RPMI8226 (cell line): ENCODE results near the gene MAST4.
A peak's percentile ranks its signal among the peaks of the same experiment; 100 is the strongest.
"Not testable (repeated sequence)": the region's sequence is repeated elsewhere in the genome, so short reads cannot be mapped to it uniquely, and the experiment has no call there.

Experiments used
- DNase-seq: peaks from one replicate; pipeline ENCODE4 v3.0.0-alpha.2; 2015

The MAST4 gene

GRCh38 chr5:66747607-66748006 lies 151.4 kb downstream of the MAST4 start:
- no peak for DNase-seq

GRCh38 chr5:66752668-66753067 lies 156.5 kb downstream of the MAST4 start:
- not testable (repeated sequence) for DNase-seq

GRCh38 chr5:66757219-66757833 lies 161.1 kb downstream of the MAST4 start:
- peak; percentile 60 for DNase-seq

- no peak for DNase-seq
Measured at GRCh38 chr5:66757834-66758371, 161.7 kb downstream of the MAST4 start.

- no peak for DNase-seq
Measured at GRCh38 chr5:66769030-66769733, 173.0 kb downstream of the MAST4 start.

- no peak for DNase-seq
Measured at GRCh38 chr5:66769839-66770617, 173.8 kb downstream of the MAST4 start.

GRCh38 chr5:66777868-66778267 lies 181.7 kb downstream of the MAST4 start:
- no peak for DNase-seq

- no peak for DNase-seq
Measured at GRCh38 chr5:66779528-66779927, 183.3 kb downstream of the MAST4 start.

GRCh38 chr5:66788556-66788955 lies 192.4 kb downstream of the MAST4 start:
- DNase-seq: no peak

GRCh38 chr5:66789434-66789833 lies 193.2 kb downstream of the MAST4 start:
- DNase-seq: no peak

- no peak for DNase-seq
Measured at GRCh38 chr5:66793049-66793448, 196.9 kb downstream of the MAST4 start.

- DNase-seq: no peak
Measured at GRCh38 chr5:66795682-66796081, 199.5 kb downstream of the MAST4 start.

- no peak for DNase-seq
Measured at GRCh38 chr5:66796305-66797292, 200.4 kb downstream of the MAST4 start.

- DNase-seq: no peak
Measured at GRCh38 chr5:66802941-66803340, 206.7 kb downstream of the MAST4 start.

- DNase-seq: no peak
Measured at GRCh38 chr5:66805514-66806430, 209.6 kb downstream of the MAST4 start.

GRCh38 chr5:66807743-66808142 lies 211.6 kb downstream of the MAST4 start:
- DNase-seq: no peak

- no peak for DNase-seq
Measured at GRCh38 chr5:66808663-66809062, 212.5 kb downstream of the MAST4 start.

GRCh38 chr5:66810151-66810550 lies 214.0 kb downstream of the MAST4 start:
- DNase-seq: no peak

- no peak for DNase-seq
Measured at GRCh38 chr5:66810848-66811261, 214.7 kb downstream of the MAST4 start.

- no peak for DNase-seq
Measured at GRCh38 chr5:66812291-66812690, 216.1 kb downstream of the MAST4 start.

- DNase-seq: no peak
Measured at GRCh38 chr5:66813306-66813705, 217.1 kb downstream of the MAST4 start.
